Measurements from ENCODE around the gene NCKAP5.

NCKAP5 gene

GRCh38 chr2:133568172-133568571 lies at the start of gene NCKAP5:
Gene NCKAP5, minus strand, starts transcription at chr2:133568463. Its CDS starts 50,937 bp downstream, at chr2:133517526.
- no peak for DNase-seq

- no peak for DNase-seq
Observed at GRCh38 chr2:133609664-133610063, 41.4 kb upstream of the NCKAP5 start.

- DNase-seq, result no peak
Observed at GRCh38 chr2:133608291-133608690, 40.0 kb upstream of the NCKAP5 start.

GRCh38 chr2:133607679-133608078 lies 39.4 kb upstream of the NCKAP5 start:
- no peak for DNase-seq

- DNase-seq, result no peak
Observed at GRCh38 chr2:133606616-133607015, 38.4 kb upstream of the NCKAP5 start.

- DNase-seq, result no peak
Observed at GRCh38 chr2:133605766-133606137, 37.5 kb upstream of the NCKAP5 start.

GRCh38 chr2:133605011-133605765 lies 36.9 kb upstream of the NCKAP5 start:
- no peak for DNase-seq

GRCh38 chr2:133603109-133603508 lies 34.8 kb upstream of the NCKAP5 start:
- DNase-seq, result no peak

GRCh38 chr2:133602538-133602937 lies 34.3 kb upstream of the NCKAP5 start:
- DNase-seq, result no peak

- no peak for DNase-seq
Observed at GRCh38 chr2:133600266-133600928, 32.1 kb upstream of the NCKAP5 start.

- no peak for DNase-seq
Observed at GRCh38 chr2:133599811-133600210, 31.5 kb upstream of the NCKAP5 start.

GRCh38 chr2:133599211-133599803 lies 31.0 kb upstream of the NCKAP5 start:
- DNase-seq, result no peak

- no peak for DNase-seq
Observed at GRCh38 chr2:133598769-133599168, 30.5 kb upstream of the NCKAP5 start.

GRCh38 chr2:133596701-133597393 lies 28.6 kb upstream of the NCKAP5 start:
- DNase-seq, result no peak

- DNase-seq, result no peak
Observed at GRCh38 chr2:133591164-133591563, 22.9 kb upstream of the NCKAP5 start.

GRCh38 chr2:133589456-133589855 lies 21.2 kb upstream of the NCKAP5 start:
- no peak for DNase-seq

- DNase-seq, result no peak
Observed at GRCh38 chr2:133588144-133588543, 19.9 kb upstream of the NCKAP5 start.

- no peak for DNase-seq
Observed at GRCh38 chr2:133586978-133587377, 18.7 kb upstream of the NCKAP5 start.

GRCh38 chr2:133581010-133581760 lies 12.9 kb upstream of the NCKAP5 start:
- DNase-seq, result no peak

GRCh38 chr2:133579274-133579673 lies 11.0 kb upstream of the NCKAP5 start:
- DNase-seq, result no peak

- no peak for DNase-seq
Observed at GRCh38 chr2:133576714-133577113, 8.5 kb upstream of the NCKAP5 start.

GRCh38 chr2:133574620-133575019 lies 6.4 kb upstream of the NCKAP5 start:
- DNase-seq, result peak; percentile 0

- no peak for DNase-seq
Observed at GRCh38 chr2:133574186-133574585, 5.9 kb upstream of the NCKAP5 start.

All from DMS79 (cell line).